OCI-LY3 (cell line): ENCODE measurements around the gene DCAF17.

Experiments used
- CTCF ChIP-seq: fragments of 200-600, 300-600 bp; sonication (generic); IDR thresholded peaks from 2 replicates; pipeline ENCODE4 v1.5.1; 2014; ENCODE audit warnings: antibody characterized with exemption, low read length, low read depth
- EZH2phosphoT487 ChIP-seq: fragments of 200-600 bp; shearing (Covaris generic); IDR thresholded peaks from 2 replicates; pipeline ENCODE4 v1.6.1; 2018; ENCODE audit warnings: antibody characterized with exemption, mixed run types, low read depth

GRCh38 chr2:171512683-171513195 lies 78.7 kb downstream of the DCAF17 start:
- TF ChIP-seq CTCF: no peak
- TF ChIP-seq EZH2phosphoT487: no peak
